NOMO-1 treated with dmso at 0.1 percent for 144 hours (cell line): ENCODE data around the gene IGSF9.

ENCODE experiments used
- DNase-seq: peaks from one replicate; lab custom pipeline; 2025; ENCODE audit not compliant: unreplicated experiment; lab: John Stamatoyannopoulos, UW

The IGSF9 gene

GRCh38 chr1:159974350-159974965 is 29.0 kb upstream of the IGSF9 start:
- no peak for DNase-seq

GRCh38 chr1:159973350-159973940 is 28.0 kb upstream of the IGSF9 start:
- no peak for DNase-seq

- no peak for DNase-seq
Measured at GRCh38 chr1:159972443-159973205, 27.2 kb upstream of the IGSF9 start.

GRCh38 chr1:159970932-159971342 is 25.5 kb upstream of the IGSF9 start:
- no peak for DNase-seq

GRCh38 chr1:159968901-159969300 is 23.5 kb upstream of the IGSF9 start:
- no peak for DNase-seq

GRCh38 chr1:159965263-159965662 is 19.9 kb upstream of the IGSF9 start:
- no peak for DNase-seq

- no peak for DNase-seq
Measured at GRCh38 chr1:159964144-159964543, 18.7 kb upstream of the IGSF9 start.

- DNase-seq = no peak
Measured at GRCh38 chr1:159962176-159962575, 16.8 kb upstream of the IGSF9 start.

- no peak for DNase-seq
Measured at GRCh38 chr1:159961636-159962035, 16.2 kb upstream of the IGSF9 start.

- no peak for DNase-seq
Measured at GRCh38 chr1:159960721-159961381, 15.4 kb upstream of the IGSF9 start.

- DNase-seq = no peak
Measured at GRCh38 chr1:159959451-159959850, 14.0 kb upstream of the IGSF9 start.

- no peak for DNase-seq
Measured at GRCh38 chr1:159958719-159959380, 13.4 kb upstream of the IGSF9 start.

- DNase-seq = no peak
Measured at GRCh38 chr1:159957824-159958268, 12.4 kb upstream of the IGSF9 start.

GRCh38 chr1:159955456-159955855 is 10.0 kb upstream of the IGSF9 start:
- no peak for DNase-seq

- peak; percentile 53 for DNase-seq
Measured at GRCh38 chr1:159953536-159954515, 8.4 kb upstream of the IGSF9 start, which contains the start of gene SLAMF9. SLAMF9 (minus strand) TSS chr1:159954237; CDS start chr1:159954137, 100 bp downstream.

GRCh38 chr1:159952932-159953331 is 7.5 kb upstream of the IGSF9 start:
- DNase-seq = no peak

GRCh38 chr1:159951551-159951950 is 6.1 kb upstream of the IGSF9 start:
- DNase-seq = no peak

- no peak for DNase-seq
Measured at GRCh38 chr1:159951016-159951415, 5.6 kb upstream of the IGSF9 start.

GRCh38 chr1:159949981-159950381 is 4.6 kb upstream of the IGSF9 start:
- DNase-seq = no peak

- DNase-seq = no peak
Measured at GRCh38 chr1:159949123-159949522, 3.7 kb upstream of the IGSF9 start.
